NCI-H2227 (cell line): ENCODE results near the gene PPP1R9B.

Experiments used
- DNase-seq: peaks from one replicate; lab custom pipeline; 2025; ENCODE audit not compliant: unreplicated experiment; lab: John Stamatoyannopoulos, UW

Gene PPP1R9B

GRCh38 chr17:50144845-50145531, 5.5 kb downstream of the PPP1R9B start:
- DNase-seq, result no peak

- DNase-seq, result no peak
These were observed 6.1 kb downstream of the PPP1R9B start for GRCh38 chr17:50144355-50144754.

GRCh38 chr17:50143461-50144176, 6.9 kb downstream of the PPP1R9B start:
- no peak for DNase-seq

- no peak for DNase-seq
These were observed 8.7 kb downstream of the PPP1R9B start for GRCh38 chr17:50141745-50142110.

GRCh38 chr17:50141026-50141744, 9.3 kb downstream of the PPP1R9B start:
- DNase-seq, result no peak

- DNase-seq, result peak; percentile 70
These were observed 10.3 kb downstream of the PPP1R9B start for GRCh38 chr17:50139950-50140885.

GRCh38 chr17:50139185-50139783, 11.2 kb downstream of the PPP1R9B start:
- no peak for DNase-seq

- no peak for DNase-seq
These were observed 13.4 kb downstream of the PPP1R9B start for GRCh38 chr17:50137042-50137441.

GRCh38 chr17:50136096-50136687, 14.3 kb downstream of the PPP1R9B start:
- DNase-seq, result no peak

GRCh38 chr17:50135316-50136095, 15.0 kb downstream of the PPP1R9B start:
- DNase-seq, result no peak

GRCh38 chr17:50134206-50135110, 16.0 kb downstream of the PPP1R9B start:
- no peak for DNase-seq

GRCh38 chr17:50133769-50134099, 16.7 kb downstream of the PPP1R9B start:
- peak; percentile 36 for DNase-seq

GRCh38 chr17:50133028-50133768, 17.3 kb downstream of the PPP1R9B start:
- DNase-seq, result no peak

- no peak for DNase-seq
These were observed 18.2 kb downstream of the PPP1R9B start for GRCh38 chr17:50132104-50132794.

- DNase-seq, result no peak
These were observed 19.7 kb downstream of the PPP1R9B start for GRCh38 chr17:50130559-50131305.

GRCh38 chr17:50129728-50130558, 20.5 kb downstream of the PPP1R9B start, which contains the start of gene SAMD14:
SAMD14 (minus strand) TSS chr17:50130160; CDS start chr17:50124959, 5,201 bp downstream.
- DNase-seq, result peak; percentile 89
